Upper lobe of left lung (tissue), 4 donors: ENCODE data around the gene ST8SIA6.

Experiments used
- EP300 ChIP-seq, 4 donors: sonication (generic); formaldehyde crosslinking; IDR thresholded peaks; one replicate each; pipeline ENCODE4 v1.5.1; 2017; ENCODE audit warnings: antibody characterized with exemption in 4 of 4, control low read depth in 2 of 4
- POLR2A ChIP-seq, 4 donors: fragments of 450-650 bp; IDR thresholded peaks; one replicate each; pipeline ENCODE4 v1.5.1; 2016 to 2017; ENCODE audit warnings: antibody characterized with exemption in 4 of 4, mild to moderate bottlenecking in 2 of 4
- POLR2AphosphoS5 ChIP-seq, 2 donors: sonication (generic); formaldehyde crosslinking; IDR thresholded peaks; one replicate each; pipeline ENCODE4 v1.5.1; 2017; ENCODE audit warnings: antibody characterized with exemption in 2 of 2
- TF ChIP-seq, protein P1 (sequence below), 6 experiments: fragments of 450-650 bp in 4 of 6; fragments of 200-600 bp in 2 of 6; sonication (generic) in 2 of 6; IDR thresholded peaks; one replicate each; pipeline ENCODE4 v1.5.1; 2016 to 2019; ENCODE audit warnings: antibody characterized with exemption in 6 of 6

DNA sequence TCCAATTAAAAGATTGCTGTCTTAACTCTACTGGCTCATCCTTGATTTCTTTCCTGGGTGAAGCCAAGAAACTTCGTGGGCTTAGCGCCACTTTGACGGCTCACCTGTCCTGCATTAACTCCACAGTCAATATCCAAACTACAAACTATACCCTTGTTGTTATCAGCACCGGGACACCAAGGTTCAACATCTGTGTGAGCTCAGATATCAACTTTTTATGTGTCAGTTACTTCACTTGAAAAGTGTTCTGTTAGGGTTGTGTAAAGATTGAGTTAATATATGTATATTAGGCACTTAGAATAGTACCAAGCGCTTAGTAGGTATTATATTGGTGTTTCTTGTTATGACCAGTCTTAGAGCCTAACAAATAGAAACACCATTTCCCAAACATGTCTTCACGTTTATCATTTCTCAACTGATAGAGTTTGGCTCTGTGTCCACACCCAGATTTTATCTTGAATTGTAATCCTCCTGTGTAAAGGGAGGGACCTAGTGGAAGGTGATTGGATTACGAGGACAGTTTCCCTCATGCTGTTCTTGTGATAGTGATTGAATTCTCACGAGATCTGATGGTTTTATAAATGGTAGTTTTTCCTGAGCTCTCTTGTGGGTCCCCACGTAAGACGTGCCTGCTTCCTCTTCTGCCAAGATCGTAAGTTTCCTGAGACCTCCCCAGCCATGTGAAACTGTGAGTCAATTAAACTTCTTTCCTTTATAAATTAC, 19.0 kb upstream of the ST8SIA6 start:
- TF ChIP-seq POLR2A (IDR thresholded peaks at IDR 0.05): no peak
- TF ChIP-seq, protein P1, sequence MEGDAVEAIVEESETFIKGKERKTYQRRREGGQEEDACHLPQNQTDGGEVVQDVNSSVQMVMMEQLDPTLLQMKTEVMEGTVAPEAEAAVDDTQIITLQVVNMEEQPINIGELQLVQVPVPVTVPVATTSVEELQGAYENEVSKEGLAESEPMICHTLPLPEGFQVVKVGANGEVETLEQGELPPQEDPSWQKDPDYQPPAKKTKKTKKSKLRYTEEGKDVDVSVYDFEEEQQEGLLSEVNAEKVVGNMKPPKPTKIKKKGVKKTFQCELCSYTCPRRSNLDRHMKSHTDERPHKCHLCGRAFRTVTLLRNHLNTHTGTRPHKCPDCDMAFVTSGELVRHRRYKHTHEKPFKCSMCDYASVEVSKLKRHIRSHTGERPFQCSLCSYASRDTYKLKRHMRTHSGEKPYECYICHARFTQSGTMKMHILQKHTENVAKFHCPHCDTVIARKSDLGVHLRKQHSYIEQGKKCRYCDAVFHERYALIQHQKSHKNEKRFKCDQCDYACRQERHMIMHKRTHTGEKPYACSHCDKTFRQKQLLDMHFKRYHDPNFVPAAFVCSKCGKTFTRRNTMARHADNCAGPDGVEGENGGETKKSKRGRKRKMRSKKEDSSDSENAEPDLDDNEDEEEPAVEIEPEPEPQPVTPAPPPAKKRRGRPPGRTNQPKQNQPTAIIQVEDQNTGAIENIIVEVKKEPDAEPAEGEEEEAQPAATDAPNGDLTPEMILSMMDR (IDR thresholded peaks at IDR 0.05): no peak
- TF ChIP-seq EP300 (IDR thresholded peaks at IDR 0.05): no peak
- TF ChIP-seq POLR2AphosphoS5 (IDR thresholded peaks at IDR 0.05): no peak
